HEK293 (cell line): ENCODE measurements around the gene C8A.

Source experiments
- CTCF ChIA-PET: fragments of 350-600 bp; formaldehyde crosslinking; extraction: SDS; loops from one replicate; lab custom pipeline; 2021; ENCODE audit warnings: antibody characterized with exemption; lab: Yijun Ruan, JAX
- POLR2A ChIA-PET: fragments of 300-600 bp; formaldehyde crosslinking; extraction: SDS; loops from one replicate; lab custom pipeline; 2020; ENCODE audit warnings: antibody characterized with exemption, inconsistent platforms; lab: Yijun Ruan, JAX
- H3K27ac ChIP-seq: fragments of 200-500 bp; sonication (Bioruptor generic); 2 replicates; pipeline ENCODE4 v1.5.1; 2014; ENCODE audit warnings: low read depth, low read length, control low read depth, inconsistent platforms; ENCODE audit errors: extremely low read depth
- H3K36me3 ChIP-seq, 2 experiments: fragments of 200-500 bp in 1 of 2; sonication (Bioruptor generic) in 1 of 2; 1 replicate in 1 of 2; 2 replicates in 1 of 2; pipeline ENCODE4 v1.5.1; 2014 to 2017; ENCODE audit warnings: inconsistent platforms in 2 of 2, low read length in 2 of 2; ENCODE audit not compliant: control insufficient read depth in 2 of 2, insufficient read depth in 1 of 2
- H3K4me1 ChIP-seq: fragments of 200-500 bp; sonication (Bioruptor generic); 2 replicates; pipeline ENCODE4 v1.5.1; 2014; ENCODE audit warnings: mild to moderate bottlenecking, low read length, inconsistent platforms; ENCODE audit not compliant: control insufficient read depth, insufficient read depth
- H3K4me3 ChIP-seq: 2 replicates; pipeline ENCODE4 v1.5.1; 2011; ENCODE audit warnings: low read depth, mild to moderate bottlenecking, control low read depth, low read length, moderate library complexity
- H3K9me3 ChIP-seq: fragments of 200-500 bp; sonication (Bioruptor generic); 2 replicates; pipeline ENCODE4 v1.5.1; 2014; ENCODE audit warnings: low read depth, low read length, inconsistent platforms; ENCODE audit not compliant: control insufficient read depth, insufficient read depth
- PRDM1 ChIP-seq: fragments of 450-650 bp; formaldehyde crosslinking; IDR thresholded peaks from 2 replicates; pipeline ENCODE4; 2016; ENCODE audit warnings: missing biosample characterization, missing genetic modification characterization
- SETDB1 ChIP-seq: IDR thresholded peaks from one replicate; pipeline ENCODE4 v1.6.1; 2017; ENCODE audit warnings: mild to moderate bottlenecking, low read length, moderate library complexity, mixed read lengths; ENCODE audit not compliant: insufficient read length
- YY1 ChIP-seq: fragments of 450-650 bp; formaldehyde crosslinking; IDR thresholded peaks from 2 replicates; pipeline ENCODE4 v1.5.1; 2018; ENCODE audit warnings: missing biosample characterization, missing genetic modification characterization
- ZIC2 ChIP-seq: fragments of 450-650 bp; formaldehyde crosslinking; IDR thresholded peaks from 2 replicates; pipeline ENCODE4 v1.5.1; 2016; ENCODE audit warnings: missing biosample characterization, missing genetic modification characterization
- ZNF214 ChIP-seq: fragments of 450-650 bp; formaldehyde crosslinking; IDR thresholded peaks from 2 replicates; pipeline ENCODE4 v1.5.1; 2017; ENCODE audit warnings: missing biosample characterization, mild to moderate bottlenecking, missing genetic modification characterization, borderline replicate concordance
- ZNF223 ChIP-seq: fragments of 450-650 bp; formaldehyde crosslinking; IDR thresholded peaks from 2 replicates; pipeline ENCODE4 v1.5.1; 2016; ENCODE audit warnings: missing biosample characterization, missing genetic modification characterization
- ZNF335 ChIP-seq: fragments of 450-650 bp; formaldehyde crosslinking; conservative IDR thresholded peaks from 2 replicates; pipeline ENCODE4 v1.5.1; 2016; ENCODE audit warnings: missing biosample characterization, missing genetic modification characterization
- ZNF350 ChIP-seq: fragments of 450-650 bp; formaldehyde crosslinking; IDR thresholded peaks from 2 replicates; pipeline ENCODE4 v1.5.0; 2017; ENCODE audit warnings: missing biosample characterization, mild to moderate bottlenecking, missing genetic modification characterization
- ZNF404 ChIP-seq: fragments of 450-650 bp; formaldehyde crosslinking; IDR thresholded peaks from 2 replicates; pipeline ENCODE4 v1.5.1; 2017; ENCODE audit warnings: missing biosample characterization, missing genetic modification characterization
- ZNF501 ChIP-seq: fragments of 450-650 bp; formaldehyde crosslinking; IDR thresholded peaks from 2 replicates; pipeline ENCODE4 v1.5.1; 2016; ENCODE audit warnings: missing biosample characterization, missing genetic modification characterization
- ZNF518A ChIP-seq: fragments of 450-650 bp; formaldehyde crosslinking; conservative IDR thresholded peaks from 2 replicates; pipeline ENCODE4 v1.5.1; 2016; ENCODE audit warnings: low read depth, missing biosample characterization, missing genetic modification characterization
- ZNF549 ChIP-seq: fragments of 450-650 bp; IDR thresholded peaks from 2 replicates; pipeline ENCODE4 v1.5.1; 2018; ENCODE audit warnings: missing biosample characterization, missing genetic modification characterization, mild to moderate bottlenecking, inconsistent platforms, moderate library complexity
- ZNF596 ChIP-seq: fragments of 450-650 bp; IDR thresholded peaks from 2 replicates; pipeline ENCODE4 v1.5.0; 2018; ENCODE audit warnings: missing biosample characterization, mild to moderate bottlenecking, missing genetic modification characterization, moderate library complexity
- ZNF610 ChIP-seq: fragments of 450-650 bp; formaldehyde crosslinking; IDR thresholded peaks from 2 replicates; pipeline ENCODE4 v1.5.1; 2016; ENCODE audit warnings: missing biosample characterization, missing genetic modification characterization, borderline replicate concordance
- ZNF623 ChIP-seq: fragments of 450-650 bp; formaldehyde crosslinking; IDR thresholded peaks from 2 replicates; pipeline ENCODE4 v1.5.1; 2016; ENCODE audit warnings: missing biosample characterization, missing genetic modification characterization
- ZNF654 ChIP-seq: fragments of 450-650 bp; formaldehyde crosslinking; IDR thresholded peaks from 2 replicates; pipeline ENCODE4 v1.5.1; 2016; ENCODE audit warnings: low read depth, missing biosample characterization, missing genetic modification characterization
- ZNF777 ChIP-seq: fragments of 450-650 bp; formaldehyde crosslinking; IDR thresholded peaks from 2 replicates; pipeline ENCODE4 v1.5.1; 2017; ENCODE audit warnings: missing biosample characterization, missing genetic modification characterization, borderline replicate concordance
- ZSCAN4 ChIP-seq: fragments of 450-650 bp; formaldehyde crosslinking; IDR thresholded peaks from 2 replicates; pipeline ENCODE4 v1.5.1; 2017; ENCODE audit warnings: missing biosample characterization, missing genetic modification characterization
- TF ChIP-seq, protein P1 (sequence below): fragments of 450-650 bp; formaldehyde crosslinking; IDR thresholded peaks from 2 replicates; pipeline ENCODE4 v1.5.1; 2017; ENCODE audit warnings: missing biosample characterization, missing genetic modification characterization
- TF ChIP-seq, protein P2 (sequence below): fragments of 450-650 bp; formaldehyde crosslinking; IDR thresholded peaks from 2 replicates; pipeline ENCODE4 v1.5.1; 2017; ENCODE audit warnings: missing biosample characterization, missing genetic modification characterization
- TF ChIP-seq, protein P3 (sequence below): fragments of 450-650 bp; formaldehyde crosslinking; IDR thresholded peaks from 2 replicates; pipeline ENCODE4 v1.5.1; 2016; ENCODE audit warnings: missing biosample characterization, missing genetic modification characterization, borderline replicate concordance

Gene C8A

DNA sequence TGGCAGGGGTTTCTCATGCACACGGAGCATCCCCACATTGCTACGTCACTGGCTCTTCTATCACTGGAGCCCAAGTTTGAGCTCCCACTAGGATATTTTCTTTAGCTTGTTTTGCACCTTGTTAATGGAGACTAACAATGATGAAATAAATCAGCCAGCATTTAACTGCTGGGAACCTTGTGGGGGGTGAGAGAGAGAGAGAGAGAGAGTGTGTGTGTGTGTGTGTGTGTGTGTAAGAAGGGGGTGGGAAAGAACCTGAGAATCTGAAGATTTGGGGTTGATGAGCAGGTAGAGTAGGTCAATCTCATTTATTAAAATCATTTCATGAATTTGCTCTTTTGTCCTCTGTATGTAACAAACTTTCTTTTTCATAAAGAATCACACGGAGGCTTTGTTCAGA, 110.6 kb downstream of the C8A start (continued):
- TF ChIP-seq ZNF518A (tag by site-specific recombination), result no peak
- TF ChIP-seq, protein P1, sequence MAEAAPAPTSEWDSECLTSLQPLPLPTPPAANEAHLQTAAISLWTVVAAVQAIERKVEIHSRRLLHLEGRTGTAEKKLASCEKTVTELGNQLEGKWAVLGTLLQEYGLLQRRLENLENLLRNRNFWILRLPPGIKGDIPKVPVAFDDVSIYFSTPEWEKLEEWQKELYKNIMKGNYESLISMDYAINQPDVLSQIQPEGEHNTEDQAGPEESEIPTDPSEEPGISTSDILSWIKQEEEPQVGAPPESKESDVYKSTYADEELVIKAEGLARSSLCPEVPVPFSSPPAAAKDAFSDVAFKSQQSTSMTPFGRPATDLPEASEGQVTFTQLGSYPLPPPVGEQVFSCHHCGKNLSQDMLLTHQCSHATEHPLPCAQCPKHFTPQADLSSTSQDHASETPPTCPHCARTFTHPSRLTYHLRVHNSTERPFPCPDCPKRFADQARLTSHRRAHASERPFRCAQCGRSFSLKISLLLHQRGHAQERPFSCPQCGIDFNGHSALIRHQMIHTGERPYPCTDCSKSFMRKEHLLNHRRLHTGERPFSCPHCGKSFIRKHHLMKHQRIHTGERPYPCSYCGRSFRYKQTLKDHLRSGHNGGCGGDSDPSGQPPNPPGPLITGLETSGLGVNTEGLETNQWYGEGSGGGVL (tag by site-specific recombination), result peak; percentile 77

DNA sequence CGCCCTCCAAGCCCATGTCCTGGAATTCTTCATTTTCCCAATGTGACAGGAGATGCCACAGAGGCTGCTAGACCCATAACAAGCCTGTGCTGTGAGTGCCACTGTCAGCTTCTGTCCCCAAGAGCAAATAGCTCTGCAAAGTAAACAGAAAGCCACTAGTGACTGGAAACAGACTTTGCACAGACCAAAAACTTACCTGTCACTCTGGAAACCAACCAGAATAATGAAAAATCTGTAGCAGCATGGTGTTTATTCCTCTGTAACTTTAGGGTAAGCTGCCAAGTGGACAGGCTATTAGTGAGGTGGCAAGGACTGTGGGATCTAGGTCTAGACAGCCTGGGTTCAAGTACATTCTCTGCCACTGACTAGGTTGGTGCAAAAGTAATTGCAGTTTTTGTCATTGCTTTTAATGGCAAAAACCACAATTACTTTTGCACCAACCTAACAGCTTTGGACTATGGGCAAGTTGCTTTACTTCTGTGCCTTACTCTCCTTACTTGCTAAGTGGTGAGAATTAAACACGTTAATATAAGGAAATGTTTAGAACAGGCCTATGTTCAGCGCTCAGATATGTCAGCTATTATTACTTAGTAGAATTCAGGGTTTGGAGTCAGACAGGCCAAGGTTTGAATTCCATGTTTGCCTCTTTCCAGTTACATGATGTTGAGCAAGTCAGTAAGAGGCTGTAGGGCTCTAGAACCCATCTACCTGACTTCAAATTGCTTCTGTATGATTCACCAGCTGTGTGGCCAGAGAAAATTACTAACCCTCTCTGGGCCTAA, 111.5 kb downstream of the C8A start, which contains the start of gene C8B:
TSS of gene C8B (minus strand) at position 100 of the 782 bp plus-strand sequence. CDS start at position 33, 67 bp downstream.
- no peaks in the 10 kb centered on the region for H3K9me3 ChIP-seq
- POLR2A ChIA-PET, result no interaction called here
- CTCF ChIA-PET, result interaction anchor here (0.6 to 1.4 kb wide), 3 partner anchors 10 to 170 kb away, joined by 3 to 4 read pairs (median 3); no protein-coding TSS in a partner anchor
- no peaks in the 10 kb centered on the region for H3K36me3 ChIP-seq
- TF ChIP-seq ZNF596 (tag by site-specific recombination) (no peak), ZNF501 (tag by site-specific recombination) (no peak), ZNF623 (tag by site-specific recombination) (no peak), ZNF549 (no peak), ZNF350 (tag by site-specific recombination) (no peak), ZNF335 (tag by site-specific recombination) (no peak), YY1 (no peak), ZNF610 (tag by site-specific recombination) (no peak), ZNF214 (tag by site-specific recombination) (no peak)
- TF ChIP-seq, protein P2, sequence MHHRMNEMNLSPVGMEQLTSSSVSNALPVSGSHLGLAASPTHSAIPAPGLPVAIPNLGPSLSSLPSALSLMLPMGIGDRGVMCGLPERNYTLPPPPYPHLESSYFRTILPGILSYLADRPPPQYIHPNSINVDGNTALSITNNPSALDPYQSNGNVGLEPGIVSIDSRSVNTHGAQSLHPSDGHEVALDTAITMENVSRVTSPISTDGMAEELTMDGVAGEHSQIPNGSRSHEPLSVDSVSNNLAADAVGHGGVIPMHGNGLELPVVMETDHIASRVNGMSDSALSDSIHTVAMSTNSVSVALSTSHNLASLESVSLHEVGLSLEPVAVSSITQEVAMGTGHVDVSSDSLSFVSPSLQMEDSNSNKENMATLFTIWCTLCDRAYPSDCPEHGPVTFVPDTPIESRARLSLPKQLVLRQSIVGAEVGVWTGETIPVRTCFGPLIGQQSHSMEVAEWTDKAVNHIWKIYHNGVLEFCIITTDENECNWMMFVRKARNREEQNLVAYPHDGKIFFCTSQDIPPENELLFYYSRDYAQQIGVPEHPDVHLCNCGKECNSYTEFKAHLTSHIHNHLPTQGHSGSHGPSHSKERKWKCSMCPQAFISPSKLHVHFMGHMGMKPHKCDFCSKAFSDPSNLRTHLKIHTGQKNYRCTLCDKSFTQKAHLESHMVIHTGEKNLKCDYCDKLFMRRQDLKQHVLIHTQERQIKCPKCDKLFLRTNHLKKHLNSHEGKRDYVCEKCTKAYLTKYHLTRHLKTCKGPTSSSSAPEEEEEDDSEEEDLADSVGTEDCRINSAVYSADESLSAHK, result no peak
- no peak within 1 kb of the TSS for H3K27ac ChIP-seq
- no peaks in the 10 kb centered on the region for H3K4me1 ChIP-seq
- no peak within 1 kb of the TSS for H3K4me3 ChIP-seq

GRCh38 chr1:56966698-56966999, 112.1 kb downstream of the C8A start:
- ChIA-PET POLR2A (no interaction called here), CTCF (interaction anchor here (0.9 kb wide), 1 partner anchor 10 kb away, joined by 3 read pairs; no protein-coding TSS in a partner anchor)
- Histone ChIP-seq H3K4me3 (no peak overlapping the region), H3K27ac (no peak overlapping the region), H3K9me3 (no peaks in the 10 kb centered on the region), H3K4me1 (no peaks in the 10 kb centered on the region), H3K36me3 (no peaks in the 10 kb centered on the region)
- TF ChIP-seq, protein P3, sequence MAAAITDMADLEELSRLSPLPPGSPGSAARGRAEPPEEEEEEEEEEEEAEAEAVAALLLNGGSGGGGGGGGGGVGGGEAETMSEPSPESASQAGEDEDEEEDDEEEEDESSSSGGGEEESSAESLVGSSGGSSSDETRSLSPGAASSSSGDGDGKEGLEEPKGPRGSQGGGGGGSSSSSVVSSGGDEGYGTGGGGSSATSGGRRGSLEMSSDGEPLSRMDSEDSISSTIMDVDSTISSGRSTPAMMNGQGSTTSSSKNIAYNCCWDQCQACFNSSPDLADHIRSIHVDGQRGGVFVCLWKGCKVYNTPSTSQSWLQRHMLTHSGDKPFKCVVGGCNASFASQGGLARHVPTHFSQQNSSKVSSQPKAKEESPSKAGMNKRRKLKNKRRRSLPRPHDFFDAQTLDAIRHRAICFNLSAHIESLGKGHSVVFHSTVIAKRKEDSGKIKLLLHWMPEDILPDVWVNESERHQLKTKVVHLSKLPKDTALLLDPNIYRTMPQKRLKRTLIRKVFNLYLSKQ (tag by site-specific recombination), result no peak
- TF ChIP-seq SETDB1, result no peak
- no peak for TF ChIP-seq ZNF623 (tag by site-specific recombination)
- TF ChIP-seq ZNF654 (tag by site-specific recombination), result no peak
- no peak for TF ChIP-seq ZNF777
- no peak for TF ChIP-seq ZSCAN4 (tag by site-specific recombination)
- TF ChIP-seq ZNF223 (tag by site-specific recombination), result no peak
- no peak for TF ChIP-seq ZNF404
- no peak for TF ChIP-seq PRDM1 (tag by site-specific recombination)
- no peak for TF ChIP-seq ZIC2 (tag by site-specific recombination)
